ENCODE data around the gene TLR3. TPM values are rescaled to one million over a fixed set of nuclear protein-coding genes. Genes with fewer than 3 reads are reported as not detected.
A peak's percentile ranks its signal among the peaks of the same experiment; 100 is the strongest.

Gene TLR3
- total RNA-seq, 1 donor from 2014 or later: 3.2 TPM

- Mint-ChIP-seq H3K4me1 (ENCODE audit: low read depth) (no peaks in the 10 kb centered on the region), H3K27me3 (ENCODE audit: low read depth) (peaks cover 19% of the 10 kb centered on the region), H3K27ac (ENCODE audit: unreplicated experiment) (no peak overlapping the region), H3K9me3 (ENCODE audit: low read depth) (no peaks in the 10 kb centered on the region), H3K36me3 (ENCODE audit: low read depth) (no peaks in the 10 kb centered on the region), H3K4me3 (ENCODE audit: unreplicated experiment) (no peak overlapping the region)
- DNase-seq (ENCODE audit: low spot score): no peak
- TF ChIP-seq CTCF (IDR thresholded peaks at IDR 0.05): no peak
Measured at GRCh38 chr4:186118582-186118981, 49.6 kb downstream of the TLR3 start.

- no peak for DNase-seq (ENCODE audit: low spot score)
- no peak overlapping the region for H3K4me3 Mint-ChIP-seq (ENCODE audit: unreplicated experiment)
- peaks cover 6% of the 10 kb centered on the region for H3K9me3 Mint-ChIP-seq (ENCODE audit: low read depth)
- H3K27me3 Mint-ChIP-seq (ENCODE audit: low read depth): peaks cover 19% of the 10 kb centered on the region
- no peaks in the 10 kb centered on the region for H3K4me1 Mint-ChIP-seq (ENCODE audit: low read depth)
- H3K36me3 Mint-ChIP-seq (ENCODE audit: low read depth): no peaks in the 10 kb centered on the region
- H3K27ac Mint-ChIP-seq (ENCODE audit: unreplicated experiment): no peak overlapping the region
- no peak for TF ChIP-seq CTCF (IDR thresholded peaks at IDR 0.05)
Measured at GRCh38 chr4:186121057-186121456, 52.1 kb downstream of the TLR3 start.

- no peak for TF ChIP-seq CTCF (IDR thresholded peaks at IDR 0.05)
- H3K9me3 Mint-ChIP-seq (ENCODE audit: low read depth): peaks cover 6% of the 10 kb centered on the region
- peaks cover 9% of the 10 kb centered on the region for H3K4me1 Mint-ChIP-seq (ENCODE audit: low read depth)
- no peak for DNase-seq (ENCODE audit: low spot score)
- no peak overlapping the region for H3K27ac Mint-ChIP-seq (ENCODE audit: unreplicated experiment)
- H3K4me3 Mint-ChIP-seq (ENCODE audit: unreplicated experiment): no peak overlapping the region
- no peaks in the 10 kb centered on the region for H3K27me3 Mint-ChIP-seq (ENCODE audit: low read depth)
- no peaks in the 10 kb centered on the region for H3K36me3 Mint-ChIP-seq (ENCODE audit: low read depth)
Measured at GRCh38 chr4:186128842-186129241, 59.9 kb downstream of the TLR3 start.

- Mint-ChIP-seq H3K27me3 (ENCODE audit: low read depth) (no peaks in the 10 kb centered on the region), H3K4me3 (ENCODE audit: unreplicated experiment) (no peak overlapping the region)
Measured at GRCh38 chr4:186131935-186132334, 63.0 kb downstream of the TLR3 start.

GRCh38 chr4:186132577-186133242 is 63.8 kb downstream of the TLR3 start:
- DNase-seq (ENCODE audit: low spot score): no peak
- Mint-ChIP-seq H3K9me3 (ENCODE audit: low read depth) (no peaks in the 10 kb centered on the region), H3K27me3 (ENCODE audit: low read depth) (no peaks in the 10 kb centered on the region), H3K27ac (ENCODE audit: unreplicated experiment) (no peak overlapping the region), H3K36me3 (ENCODE audit: low read depth) (no peaks in the 10 kb centered on the region), H3K4me3 (ENCODE audit: unreplicated experiment) (no peak overlapping the region), H3K4me1 (ENCODE audit: low read depth) (peaks cover 9% of the 10 kb centered on the region)
- peak; percentile 67 for TF ChIP-seq CTCF (IDR thresholded peaks at IDR 0.05)

More at GRCh38 chr4:186131935-186132334, 63.0 kb downstream of the TLR3 start:
- no peak overlapping the region for H3K27ac Mint-ChIP-seq (ENCODE audit: unreplicated experiment)
- no peaks in the 10 kb centered on the region for H3K36me3 Mint-ChIP-seq (ENCODE audit: low read depth)
- H3K9me3 Mint-ChIP-seq (ENCODE audit: low read depth): no peaks in the 10 kb centered on the region
- DNase-seq (ENCODE audit: low spot score): no peak
- H3K4me1 Mint-ChIP-seq (ENCODE audit: low read depth): peaks cover 9% of the 10 kb centered on the region
- no peak for TF ChIP-seq CTCF (IDR thresholded peaks at IDR 0.05)
